T-helper 2 cell (primary cell): Measurements from ENCODE around the gene TXN2.
A peak's percentile ranks its signal among the peaks of the same experiment; 100 is the strongest.
"Not testable (repeated sequence)": the region's sequence is repeated elsewhere in the genome, so short reads cannot be mapped to it uniquely, and the experiment has no call there.

Experiments
- DNase-seq, 5 experiments: peaks; one replicate each; pipeline versions ENCODE4 v3.0.0 to v3.0.0-alpha.2; 2012 to 2022

Gene TXN2

GRCh38 chr22:36455571-36456463 lies 25.6 kb downstream of the TXN2 start:
- no peak for DNase-seq

DNA sequence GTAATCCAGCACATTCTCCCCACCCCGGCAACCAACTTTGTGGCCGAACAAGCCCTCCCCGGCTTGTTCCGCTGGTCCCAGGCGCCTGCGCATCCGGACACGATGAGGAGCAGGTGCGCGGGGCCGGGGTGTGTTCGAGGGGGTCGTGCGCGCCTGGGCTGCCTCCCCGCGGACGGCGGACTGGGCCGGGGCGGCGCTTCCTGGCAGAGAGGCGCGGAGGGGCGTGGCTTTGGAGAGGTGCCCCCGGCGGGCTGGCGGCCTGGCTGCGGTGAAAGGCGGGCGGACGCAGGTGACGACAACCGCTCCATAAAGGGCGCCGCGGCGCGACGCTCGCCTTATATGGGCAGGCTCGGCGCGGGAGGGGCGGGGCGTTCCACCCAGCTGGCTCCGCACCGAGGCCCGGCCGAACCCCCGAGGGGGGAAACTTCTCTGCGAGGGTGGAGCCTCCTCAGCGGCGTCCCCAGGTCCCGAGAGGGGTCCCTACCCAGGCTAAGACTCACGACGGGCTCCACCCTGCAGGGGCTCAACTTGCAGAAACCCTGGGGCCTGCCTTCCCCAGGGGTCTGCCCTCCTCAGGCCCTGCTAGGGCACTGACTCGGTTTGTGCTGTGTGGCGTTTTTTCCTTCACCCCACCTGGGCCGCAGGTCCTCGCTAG lies 26.4 kb downstream of the TXN2 start:
- peak; percentile 88 to 98 (median 96) for DNase-seq

GRCh38 chr22:36453855-36454378 lies 27.5 kb downstream of the TXN2 start:
- peak in 1 of 5 experiments; percentile 16 for DNase-seq

GRCh38 chr22:36452978-36453607 lies 28.3 kb downstream of the TXN2 start:
- DNase-seq: peak in 1 of 5 experiments; percentile 24

- DNase-seq: peak in 1 of 5 experiments; percentile 26
Measured at GRCh38 chr22:36452250-36452977, 29.0 kb downstream of the TXN2 start.

DNA sequence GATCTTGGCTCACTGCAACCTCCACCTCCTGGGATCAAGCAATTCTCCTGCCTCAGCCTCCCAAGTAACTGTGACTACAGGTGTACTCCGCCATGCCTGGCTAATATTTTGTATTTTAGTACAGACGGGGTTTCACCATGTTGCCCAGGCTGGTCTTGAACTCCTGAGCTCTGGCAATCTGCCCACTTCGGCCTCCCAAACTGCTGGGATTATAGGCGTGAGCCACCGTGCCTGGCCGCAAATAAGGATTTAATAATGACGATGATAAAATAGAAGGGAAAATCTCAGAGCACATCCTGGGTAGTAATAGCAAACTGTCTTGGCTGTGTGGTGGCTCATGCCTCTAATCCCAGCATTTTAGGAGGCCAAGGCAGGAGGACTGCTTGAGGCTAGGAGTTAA lies 30.5 kb downstream of the TXN2 start:
- not testable (repeated sequence) for DNase-seq

DNA sequence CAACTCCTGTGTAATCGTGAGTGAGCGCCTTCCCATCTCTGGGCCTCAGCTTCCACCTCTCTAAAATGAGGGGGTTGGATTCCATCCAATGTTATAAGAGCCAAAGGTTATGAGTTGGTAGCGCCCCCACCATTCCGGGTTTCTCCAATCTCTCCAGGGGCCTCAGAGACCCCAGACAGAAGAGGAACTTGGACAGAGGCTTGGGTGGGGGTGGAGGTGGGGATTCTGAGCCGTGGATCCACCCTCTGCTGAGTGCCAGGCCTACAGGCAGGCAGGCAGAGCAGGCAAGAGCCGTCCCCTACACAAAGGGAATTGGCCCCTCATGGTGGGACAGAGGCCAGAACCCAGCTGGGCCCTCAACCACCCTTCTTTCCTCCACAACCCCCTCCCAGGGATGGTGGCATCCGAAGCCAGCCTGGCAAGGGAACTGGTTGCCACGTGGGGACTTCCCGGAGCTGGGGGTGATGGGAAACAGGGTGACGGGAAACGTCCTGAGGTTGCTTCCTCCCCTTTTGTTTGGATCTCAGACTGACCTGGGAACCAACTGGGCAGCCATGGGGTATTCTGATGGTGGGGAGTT lies 31.8 kb downstream of the TXN2 start:
- DNase-seq: no peak

- no peak for DNase-seq
Measured at GRCh38 chr22:36447632-36448031, 33.8 kb downstream of the TXN2 start.

GRCh38 chr22:36445158-36445668 lies 36.2 kb downstream of the TXN2 start:
- no peak for DNase-seq

GRCh38 chr22:36443198-36443770 lies 38.2 kb downstream of the TXN2 start:
- no peak for DNase-seq

- no peak for DNase-seq
Measured at GRCh38 chr22:36442506-36443197, 38.8 kb downstream of the TXN2 start.

- peak in 1 of 5 experiments; percentile 65 for DNase-seq
Measured at GRCh38 chr22:36440429-36441002, 40.9 kb downstream of the TXN2 start.

GRCh38 chr22:36439481-36440271 lies 41.8 kb downstream of the TXN2 start:
- DNase-seq: no peak

DNA sequence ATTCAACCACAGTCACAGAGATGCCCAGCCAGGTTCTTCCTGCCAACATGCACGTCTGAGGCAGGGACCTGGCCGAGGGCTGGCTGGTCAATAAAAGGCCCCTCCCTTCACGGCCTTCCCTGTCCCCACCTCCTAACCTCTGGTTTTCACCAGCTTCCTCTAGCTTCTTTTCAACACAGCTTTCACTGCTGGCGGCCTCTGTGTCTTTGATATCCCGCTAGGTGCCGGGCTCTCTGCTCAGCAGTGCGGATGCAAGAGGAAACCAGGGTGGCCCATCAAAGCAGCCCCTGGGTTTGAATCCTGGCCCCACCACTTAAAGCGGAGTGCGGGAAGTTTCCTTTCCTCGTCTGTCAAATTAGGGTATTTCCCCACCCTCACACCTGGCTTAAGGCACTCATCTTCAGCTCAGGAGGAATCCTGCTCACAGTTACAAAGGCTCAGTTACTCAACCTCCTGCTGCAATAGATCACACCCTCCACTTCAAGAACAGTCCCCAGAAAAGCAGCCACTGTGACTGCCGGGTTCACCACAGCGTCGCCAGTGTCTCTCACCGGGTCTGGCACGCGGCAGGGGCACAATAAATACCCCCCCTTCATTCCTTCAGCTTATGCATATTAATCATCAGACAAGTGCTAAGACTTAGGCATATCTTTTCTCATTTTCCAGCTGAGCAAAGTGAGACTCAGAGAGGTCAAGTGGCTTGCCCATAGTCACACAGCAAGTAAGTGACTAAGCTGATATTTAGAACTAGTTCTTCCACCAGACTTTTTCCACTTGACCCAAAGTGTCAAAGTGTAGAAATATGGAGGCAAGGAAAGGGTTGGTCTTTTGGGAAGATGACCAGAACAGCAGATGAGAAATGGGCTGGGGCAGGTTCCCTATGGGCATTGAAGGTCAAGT lies 45.7 kb downstream of the TXN2 start:
- peak; percentile 19 to 88 (median 64) for DNase-seq

DNA sequence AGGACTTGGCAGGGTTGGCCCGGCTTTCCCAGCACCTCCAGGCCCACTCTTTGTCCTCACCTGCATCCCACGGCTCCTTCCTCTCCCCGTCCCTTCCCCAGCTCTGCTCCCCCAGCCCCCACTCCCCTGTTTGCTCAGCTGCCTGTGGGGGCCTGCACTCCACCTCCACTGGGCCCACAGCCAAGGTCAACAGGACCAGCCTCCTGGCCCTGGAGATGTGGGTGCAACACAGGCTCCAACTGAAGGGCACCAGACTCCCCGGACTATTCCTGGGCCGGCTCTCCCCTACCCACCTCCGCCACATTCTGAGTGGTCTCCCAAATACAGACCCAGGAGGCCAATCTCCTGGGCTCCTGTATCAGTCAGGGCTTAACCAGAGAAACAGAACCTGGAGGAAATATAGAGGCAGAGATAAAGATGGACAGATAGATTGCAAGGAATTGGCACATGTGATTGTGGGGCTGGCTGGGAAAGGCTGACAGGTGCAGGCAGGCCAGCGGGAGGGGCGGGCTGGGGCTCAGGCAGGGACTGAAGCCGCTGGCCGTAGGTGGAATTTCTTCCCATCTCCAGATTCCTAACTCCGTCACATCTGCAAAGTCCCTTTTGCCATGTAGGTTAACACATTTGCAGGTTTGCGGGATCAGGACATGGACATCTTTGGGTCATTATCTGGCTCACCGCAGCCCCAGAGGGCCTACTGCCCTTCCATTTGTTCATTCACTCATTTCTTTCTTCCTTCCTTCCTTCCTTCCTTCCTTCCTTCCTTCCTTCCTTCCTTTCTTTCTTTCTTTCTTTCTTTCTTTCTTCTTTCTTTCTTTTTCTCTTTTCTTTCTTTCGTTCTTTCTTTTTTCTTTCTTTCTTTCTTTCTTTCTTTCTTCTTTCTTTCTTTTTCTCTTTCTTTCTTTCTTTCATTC lies 47.9 kb downstream of the TXN2 start:
- no peak for DNase-seq

DNA sequence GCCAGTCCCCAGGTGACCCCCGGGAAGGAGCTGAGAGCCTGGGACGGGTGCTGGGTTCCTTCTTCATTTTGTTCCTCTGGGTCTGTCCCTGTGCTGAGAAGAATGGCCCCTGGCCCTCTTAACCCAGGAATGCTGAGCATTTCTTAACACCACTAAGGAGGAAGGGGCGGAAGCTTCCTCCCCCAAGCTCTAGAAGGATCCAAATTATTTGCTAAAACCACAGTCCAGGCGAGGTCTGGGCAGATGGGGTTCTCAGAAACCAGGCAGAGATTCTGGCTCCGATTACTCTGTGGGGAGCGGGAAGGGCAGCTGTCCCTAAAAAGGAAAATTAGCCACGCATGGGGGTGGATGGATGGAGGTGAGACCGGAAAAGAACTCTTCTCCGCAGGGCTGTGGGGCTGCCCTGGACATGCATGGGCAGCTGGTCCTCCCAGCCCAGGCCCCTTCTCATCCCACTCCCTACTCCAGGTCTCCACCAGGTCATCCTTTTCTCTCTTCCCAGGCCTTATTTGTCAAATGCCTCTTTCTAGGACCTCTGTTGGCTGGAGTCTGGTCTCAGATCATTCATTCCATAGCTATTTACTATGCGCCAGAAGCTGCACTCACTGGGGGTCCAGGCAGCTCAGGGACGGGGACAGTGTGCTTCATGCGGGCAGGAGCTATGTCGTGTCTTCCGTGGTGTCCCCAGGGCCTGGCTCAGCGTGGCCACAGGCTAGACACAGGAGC lies 48.7 kb downstream of the TXN2 start:
- DNase-seq: no peak

DNA sequence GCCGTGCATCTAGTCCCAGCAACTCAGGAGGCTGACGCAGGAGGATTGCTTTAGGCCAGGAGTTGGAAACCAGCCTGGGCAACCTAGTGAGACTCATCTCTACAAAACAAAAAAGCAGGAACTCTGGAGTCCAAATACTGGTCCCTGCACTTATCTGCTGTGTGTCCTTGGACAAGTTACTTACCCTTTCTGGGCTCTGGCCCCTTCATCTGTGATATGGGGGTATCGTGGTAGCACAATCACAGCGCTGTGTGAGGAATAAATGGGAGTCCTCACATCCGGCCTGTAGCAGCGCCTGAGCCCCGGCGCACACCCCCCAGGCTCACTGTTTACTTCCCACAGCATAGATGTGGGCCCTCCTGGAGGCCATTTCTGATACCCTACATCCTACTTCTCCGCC lies 49.5 kb downstream of the TXN2 start:
- DNase-seq: no peak
